Right renal pelvis (tissue), 4 donors: Measurements from ENCODE around the gene IL17B. TPM values are rescaled to one million over a fixed set of nuclear protein-coding genes. Genes with fewer than 3 reads are reported as not detected.
A peak's percentile ranks its signal among the peaks of the same experiment; 100 is the strongest.

Experiments used
- DNase-seq, 4 donors: peaks; one replicate each; pipeline ENCODE4 v3.0.0-alpha.2; 2013; ENCODE audit warnings: low read depth in 4 of 4, low spot score in 3 of 4, missing footprints in 1 of 4
- polyA plus RNA-seq, 4 donors: library from polyadenylated mRNA; unstranded; fragments of 120-200 nt; gene quantifications; one replicate each; pipeline ENCODE4 v1.2.1, GENCODE V29; 2013; ENCODE audit not compliant: insufficient read length in 4 of 4

Gene IL17B
- 1 to 10 TPM in 2 of 4 donors, under 1 TPM in 2; 0.46 to 2.8 (median 1.1) TPM for polyA plus RNA-seq

DNA sequence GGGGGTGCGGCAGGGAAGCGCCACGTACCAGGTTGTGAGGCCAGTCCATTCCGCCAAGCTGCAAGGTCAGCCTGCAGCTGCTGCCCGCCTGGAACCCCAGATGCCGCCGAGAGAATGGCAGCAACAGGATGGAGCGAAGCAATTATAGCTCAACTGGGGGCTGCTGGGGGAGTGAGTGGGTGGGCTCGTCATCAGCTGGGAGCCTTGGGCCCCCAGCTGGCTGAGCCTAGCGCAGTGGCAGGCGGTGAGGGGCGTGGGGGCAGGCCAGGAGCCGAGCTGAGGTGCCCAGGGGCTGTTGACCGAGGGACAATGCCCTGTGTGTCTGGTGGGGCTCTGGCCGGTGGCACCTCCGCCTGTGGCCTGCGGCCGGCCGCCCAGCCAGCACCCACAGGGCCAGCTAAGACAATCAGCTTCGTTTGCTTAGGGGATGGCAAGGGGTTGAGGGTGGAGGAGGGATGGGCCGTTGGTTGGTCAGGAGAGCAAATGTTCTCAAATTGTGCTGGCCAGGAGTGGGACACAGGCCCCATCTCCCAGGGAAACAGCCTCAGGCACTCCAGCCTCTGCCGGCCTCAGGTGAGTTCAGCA, at the start of gene IL17B:
Gene IL17B, minus strand, starts transcription at position 116 of the 585 bp plus-strand sequence. Its CDS starts 67 bp downstream, at position 49.
- no peak for DNase-seq

GRCh38 chr5:149428032-149428431, 48.9 kb upstream of the IL17B start:
- no peak for DNase-seq

- DNase-seq = no peak
These were observed 48.3 kb upstream of the IL17B start for GRCh38 chr5:149427374-149427773.

- no peak for DNase-seq
These were observed 47.8 kb upstream of the IL17B start for GRCh38 chr5:149426931-149427330.

- DNase-seq = no peak
These were observed 46.6 kb upstream of the IL17B start for GRCh38 chr5:149425729-149426128.

DNA sequence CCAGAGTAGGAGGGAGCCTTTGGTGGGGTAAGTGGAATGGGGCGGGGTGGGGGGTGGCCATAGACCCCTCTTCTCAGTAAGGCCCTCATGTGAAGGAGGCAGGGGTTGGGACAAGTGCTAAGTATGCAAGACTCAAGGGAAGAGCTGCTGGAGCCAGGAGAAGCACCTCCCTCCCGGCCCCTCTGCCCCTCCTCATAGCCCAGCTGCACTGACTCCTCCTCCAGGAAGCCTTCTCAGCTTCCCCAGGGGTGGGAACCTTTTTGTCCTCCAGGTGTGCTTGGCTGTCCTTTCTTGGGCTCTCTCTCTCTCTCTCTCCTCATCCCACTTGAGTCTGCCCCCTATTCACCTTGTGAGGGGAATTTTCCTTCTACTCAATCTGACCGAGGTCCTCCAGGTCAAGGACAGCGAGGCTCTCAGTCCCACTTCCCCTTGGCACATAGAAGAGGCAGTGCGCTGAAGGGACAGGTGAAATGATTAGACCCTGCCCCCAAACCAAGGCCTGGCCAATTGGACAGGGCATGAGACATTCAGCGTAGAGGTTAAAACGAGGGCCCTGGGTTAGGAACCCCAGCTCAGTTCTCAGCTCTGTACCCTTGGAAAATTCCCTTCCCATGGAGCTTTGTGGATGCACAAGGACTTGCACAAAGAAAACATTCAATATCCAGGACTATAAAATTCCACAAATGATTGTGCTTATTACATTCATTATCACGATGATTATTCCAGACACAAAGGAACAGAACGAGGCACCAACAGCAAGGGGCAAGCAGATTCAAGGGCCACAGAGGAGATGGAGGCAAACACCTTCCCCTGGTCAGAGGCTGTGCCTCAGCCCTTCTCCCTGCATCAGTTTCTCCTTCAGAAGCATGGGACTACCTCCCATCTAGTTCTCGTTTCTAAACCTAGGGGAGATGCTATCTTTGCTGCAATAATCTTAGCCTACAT, 45.6 kb upstream of the IL17B start:
- DNase-seq = no peak

GRCh38 chr5:149423794-149424268, 44.7 kb upstream of the IL17B start:
- no peak for DNase-seq

GRCh38 chr5:149423049-149423793, 44.1 kb upstream of the IL17B start:
- DNase-seq = no peak

GRCh38 chr5:149422366-149423048, 43.4 kb upstream of the IL17B start:
- DNase-seq = peak; percentile 74 to 90 (median 86)

GRCh38 chr5:149421834-149422233, 42.7 kb upstream of the IL17B start:
- DNase-seq = no peak

DNA sequence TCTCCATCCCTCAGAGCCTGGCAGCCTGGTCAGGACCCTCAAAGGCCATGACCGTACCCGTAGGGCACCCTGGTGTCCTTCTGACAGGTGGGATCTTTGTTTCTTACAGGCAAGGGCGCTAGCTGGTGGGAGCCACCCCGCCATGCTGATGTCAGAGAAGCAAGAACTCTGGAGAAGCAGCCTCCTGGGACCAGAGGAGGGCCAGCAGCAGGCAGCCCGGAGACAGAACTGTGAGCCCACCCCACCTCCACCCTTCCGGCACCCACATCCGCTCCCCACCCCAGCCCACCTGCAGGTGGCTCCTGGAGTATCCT, 42.2 kb upstream of the IL17B start:
- DNase-seq = no peak

GRCh38 chr5:149420545-149421371, 41.7 kb upstream of the IL17B start:
- no peak for DNase-seq

- DNase-seq = no peak
These were observed 40.9 kb upstream of the IL17B start for GRCh38 chr5:149419859-149420544.

DNA sequence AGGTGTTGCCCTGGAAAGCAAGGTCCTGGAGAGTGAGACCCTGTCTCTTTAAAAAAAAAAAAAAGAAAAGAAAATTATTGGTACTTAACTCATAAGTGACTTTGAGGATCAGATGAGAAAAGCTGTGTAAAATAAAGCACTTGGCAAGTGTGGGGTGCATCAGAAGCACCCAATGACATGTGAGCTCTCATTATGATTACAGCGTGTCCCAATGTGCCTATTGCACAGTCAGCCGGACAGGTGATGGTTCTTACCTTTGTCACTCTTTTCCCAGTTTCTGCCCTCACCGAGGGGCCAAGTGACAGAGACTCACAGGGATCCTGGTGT, 40.4 kb upstream of the IL17B start:
- no peak for DNase-seq

DNA sequence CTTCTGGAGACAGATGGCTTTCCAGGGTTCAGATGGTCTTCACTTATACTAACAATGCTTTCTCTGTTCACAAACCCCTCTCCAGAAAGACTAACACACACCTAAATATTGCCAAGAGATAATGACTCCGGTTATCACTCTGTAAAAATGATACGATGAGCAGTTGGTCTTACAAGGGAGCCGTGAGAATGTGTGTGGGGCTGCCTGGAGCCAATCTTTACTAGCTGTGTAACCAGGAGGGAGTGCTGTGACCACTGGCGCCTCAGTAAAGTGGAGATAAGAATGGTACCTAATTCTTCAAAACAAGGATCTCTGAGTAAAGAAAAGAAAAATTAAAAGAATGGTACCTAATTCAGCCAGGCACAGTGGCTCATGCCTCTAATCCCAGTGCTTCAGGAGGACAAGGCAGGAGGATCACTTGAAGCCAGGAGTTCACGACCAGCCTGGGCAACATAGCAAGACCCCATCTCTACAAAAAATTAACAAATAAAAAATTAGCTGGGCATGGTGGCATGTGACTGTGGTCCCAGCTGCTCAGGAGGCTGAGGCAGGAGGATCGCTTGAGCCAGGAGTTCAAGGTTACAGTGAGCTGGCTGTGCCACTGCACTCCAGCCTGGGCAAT, 39.9 kb upstream of the IL17B start:
- DNase-seq = no peak

DNA sequence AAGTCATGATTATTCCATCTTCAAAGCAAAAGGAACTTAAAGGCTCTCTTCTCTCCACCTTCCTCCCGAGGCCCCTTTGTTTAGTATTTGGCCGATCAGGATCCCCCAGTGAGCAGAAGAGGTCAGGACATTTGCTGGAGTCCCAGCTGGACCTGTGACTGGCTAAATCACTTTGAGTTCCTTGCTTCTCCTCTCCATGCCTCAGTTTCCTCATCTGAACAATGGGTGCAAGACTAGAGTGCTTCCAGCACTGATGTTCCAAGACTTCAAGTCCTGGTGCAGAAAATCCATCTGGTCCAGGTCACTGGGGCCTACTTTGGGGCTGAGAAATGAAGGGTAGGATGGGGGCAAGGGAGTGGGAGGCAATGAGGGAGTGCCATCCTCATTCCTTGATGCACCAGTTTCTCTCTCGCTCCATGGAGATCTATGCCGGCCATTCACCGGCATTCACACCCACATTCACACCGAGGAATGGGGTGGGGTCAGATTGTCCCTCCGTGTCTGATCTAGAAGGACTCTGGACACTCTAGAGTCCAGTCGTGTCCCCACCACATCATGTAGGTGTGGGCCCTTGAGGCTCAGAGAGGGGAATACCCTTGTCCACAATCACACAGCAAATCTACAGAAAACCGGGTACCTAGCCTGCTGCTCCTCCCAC, 38.7 kb upstream of the IL17B start:
- no peak for DNase-seq

DNA sequence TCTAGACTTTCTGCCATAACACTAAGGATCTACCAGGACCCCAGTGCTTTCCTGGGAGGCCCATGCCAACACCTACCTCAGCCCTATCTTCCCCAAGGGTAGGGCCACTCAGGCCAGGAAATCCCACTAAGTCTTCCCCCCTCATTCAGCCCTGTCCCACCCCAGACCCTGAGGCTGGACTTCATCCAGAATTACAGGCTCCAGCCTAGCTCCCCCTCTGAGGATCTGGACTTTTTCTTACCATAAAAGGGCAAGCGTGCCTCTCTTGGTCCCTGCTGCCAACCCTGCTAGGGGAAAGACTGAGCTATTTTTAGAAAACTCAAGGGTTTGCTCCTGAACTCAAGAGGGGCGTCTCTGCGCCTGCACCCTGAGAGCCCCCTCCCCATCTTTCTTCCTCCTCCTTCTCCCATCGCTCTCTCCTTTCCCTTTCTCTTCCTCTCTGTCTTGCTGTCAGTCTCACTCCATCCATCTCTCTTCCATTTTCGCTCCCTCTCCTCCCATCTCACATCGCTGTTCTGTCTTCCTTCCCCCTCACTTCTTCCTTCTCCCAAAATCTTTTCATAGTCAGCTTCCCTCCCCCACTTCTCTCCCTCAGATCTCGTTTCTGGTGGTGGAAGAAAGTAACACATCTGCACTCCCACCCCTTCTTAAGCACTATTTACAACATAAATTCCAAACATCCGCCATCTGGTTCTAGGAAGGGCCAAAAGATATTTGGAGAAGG, 38.1 kb upstream of the IL17B start:
- DNase-seq = peak in 1 of 4 donors; percentile 71
